Measurements from ENCODE around the gene GABRP. TPM values are rescaled to one million over a fixed set of nuclear protein-coding genes. Genes with fewer than 3 reads are reported as not detected.

GABRP gene
- total RNA-seq, 4 donors from 2014 or later = not detected

DNA sequence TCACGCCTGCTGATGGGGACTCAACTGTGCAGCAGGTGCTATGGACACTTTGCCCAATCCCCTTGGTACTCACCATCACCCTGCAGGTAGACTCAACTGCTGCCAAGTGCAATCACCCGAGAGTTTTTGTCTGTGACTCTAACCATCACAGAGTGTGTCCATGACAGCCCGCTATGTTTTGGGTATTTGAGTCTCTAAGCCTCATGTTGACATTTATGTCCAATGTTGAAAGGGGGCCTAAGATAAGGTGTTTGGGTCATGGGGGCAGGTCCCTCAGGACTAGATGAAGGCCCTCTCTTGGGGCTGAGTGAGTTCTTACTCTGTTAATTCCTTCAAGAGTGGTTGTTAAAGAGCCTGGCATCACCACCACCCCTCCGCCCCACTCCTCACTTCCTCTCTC, 44.1 kb upstream of the GABRP start:
- Histone ChIP-seq H3K27ac (no peak overlapping the region), H3K4me1 (no peaks in the 10 kb centered on the region), H3K9me3 (no peaks in the 10 kb centered on the region), H3K27me3 (peaks cover 0 to 4% (median 3%) of the 10 kb centered on the region in 3 donors), H3K36me3 (no peaks in the 10 kb centered on the region), H3K4me3 (no peak overlapping the region)
- DNase-seq (no peak), ATAC-seq (no peak)
- in situ Hi-C loops (cut with MboI; ENCODE audit: low sequenced_read_pairs in 4 of 4) = loop anchor here in 3 of 4 donors (25.0 kb wide), 1 partner anchor 598 kb away; no protein-coding TSS in a partner anchor
- intact Hi-C loops (cut with DNase I; ENCODE audit: low total_unique reads) = no loop called here
- TF ChIP-seq, protein P1, sequence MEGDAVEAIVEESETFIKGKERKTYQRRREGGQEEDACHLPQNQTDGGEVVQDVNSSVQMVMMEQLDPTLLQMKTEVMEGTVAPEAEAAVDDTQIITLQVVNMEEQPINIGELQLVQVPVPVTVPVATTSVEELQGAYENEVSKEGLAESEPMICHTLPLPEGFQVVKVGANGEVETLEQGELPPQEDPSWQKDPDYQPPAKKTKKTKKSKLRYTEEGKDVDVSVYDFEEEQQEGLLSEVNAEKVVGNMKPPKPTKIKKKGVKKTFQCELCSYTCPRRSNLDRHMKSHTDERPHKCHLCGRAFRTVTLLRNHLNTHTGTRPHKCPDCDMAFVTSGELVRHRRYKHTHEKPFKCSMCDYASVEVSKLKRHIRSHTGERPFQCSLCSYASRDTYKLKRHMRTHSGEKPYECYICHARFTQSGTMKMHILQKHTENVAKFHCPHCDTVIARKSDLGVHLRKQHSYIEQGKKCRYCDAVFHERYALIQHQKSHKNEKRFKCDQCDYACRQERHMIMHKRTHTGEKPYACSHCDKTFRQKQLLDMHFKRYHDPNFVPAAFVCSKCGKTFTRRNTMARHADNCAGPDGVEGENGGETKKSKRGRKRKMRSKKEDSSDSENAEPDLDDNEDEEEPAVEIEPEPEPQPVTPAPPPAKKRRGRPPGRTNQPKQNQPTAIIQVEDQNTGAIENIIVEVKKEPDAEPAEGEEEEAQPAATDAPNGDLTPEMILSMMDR (IDR thresholded peaks at IDR 0.05 in 4 of 5, conservative IDR thresholded peaks at IDR 0.05 in 1 of 5) = no peak
- no peak for TF ChIP-seq POLR2A (IDR thresholded peaks at IDR 0.05)

DNA sequence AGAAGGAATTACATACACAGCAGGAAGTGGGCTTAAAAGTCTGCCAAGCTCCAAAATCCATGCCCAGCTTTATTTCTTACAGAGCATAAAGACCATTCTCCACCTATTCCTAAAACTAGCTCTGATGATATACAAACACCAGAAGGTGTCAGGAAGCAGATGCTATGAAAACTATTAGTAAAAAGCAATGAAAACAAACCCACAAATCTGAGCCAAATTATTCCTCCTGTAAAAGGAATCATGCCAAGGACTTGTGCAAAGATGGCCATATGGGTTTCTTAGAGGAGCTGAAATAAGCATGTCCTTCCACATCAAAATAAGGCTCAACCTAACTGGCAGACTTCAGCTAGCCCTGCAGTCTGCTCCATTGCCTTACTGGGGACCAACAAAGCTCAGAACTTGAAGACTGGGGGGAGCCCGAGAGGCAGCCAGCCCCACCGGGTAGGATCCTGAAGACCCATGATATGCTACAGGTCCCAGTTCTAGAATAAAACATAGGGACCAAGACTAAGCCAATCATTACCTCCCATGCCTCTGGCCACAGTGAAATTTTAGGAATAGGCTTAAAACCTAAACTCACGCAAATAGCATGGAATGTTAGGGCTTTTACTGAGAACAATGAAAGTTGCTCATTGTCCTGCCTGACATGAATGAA, 42.8 kb upstream of the GABRP start:
- in situ Hi-C loops (cut with MboI; ENCODE audit: low sequenced_read_pairs in 4 of 4) = loop anchor here in 3 of 4 donors (25.0 kb wide), 1 partner anchor 597 kb away; no protein-coding TSS in a partner anchor
- H3K4me3 ChIP-seq = no peak overlapping the region

DNA sequence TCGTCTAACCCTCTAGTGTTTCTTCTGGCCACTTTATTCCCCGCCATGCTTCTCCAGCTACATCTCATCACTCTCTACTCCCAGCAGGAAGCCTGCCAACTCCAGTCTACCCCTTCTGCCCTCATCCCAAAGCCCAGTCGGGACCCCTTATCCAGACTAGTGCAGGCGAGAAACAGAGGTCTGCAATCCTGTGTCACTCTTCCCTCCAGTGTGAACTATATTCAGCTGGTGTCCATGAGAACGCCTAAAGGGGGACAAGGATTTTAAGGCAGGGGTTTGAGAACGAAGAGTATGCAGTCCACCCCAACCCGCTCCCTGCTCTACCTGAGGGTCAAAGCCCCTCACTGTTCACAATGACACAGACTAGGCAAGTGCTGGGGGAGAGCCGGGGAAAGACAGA, 41.7 kb upstream of the GABRP start:
- TF ChIP-seq, protein P1 (IDR thresholded peaks at IDR 0.05 in 4 of 5, conservative IDR thresholded peaks at IDR 0.05 in 1 of 5) = no peak
- TF ChIP-seq POLR2A (IDR thresholded peaks at IDR 0.05) = no peak
- no peaks in the 10 kb centered on the region for H3K9me3 ChIP-seq
- H3K4me1 ChIP-seq = peaks cover 4 to 11% of the 10 kb centered on the region in 2 donors
- in situ Hi-C loops (cut with MboI; ENCODE audit: low sequenced_read_pairs in 4 of 4) = loop anchor here in 3 of 4 donors (25.0 kb wide), 1 partner anchor 596 kb away; no protein-coding TSS in a partner anchor
- intact Hi-C loops (cut with DNase I; ENCODE audit: low total_unique reads) = no loop called here
- no peaks in the 10 kb centered on the region for H3K36me3 ChIP-seq
- no peak for DNase-seq
- ATAC-seq = no peak
- H3K27me3 ChIP-seq = peaks cover 0 to 4% (median 3%) of the 10 kb centered on the region in 3 donors
- H3K4me3 ChIP-seq = no peak overlapping the region
- no peak overlapping the region for H3K27ac ChIP-seq

More for the DNA sequence above, 42.8 kb upstream of the GABRP start:
- H3K9me3 ChIP-seq = no peaks in the 10 kb centered on the region
- intact Hi-C loops (cut with DNase I; ENCODE audit: low total_unique reads) = no loop called here
- DNase-seq (no peak), ATAC-seq (no peak)
- H3K27ac ChIP-seq = no peak overlapping the region
- no peak for TF ChIP-seq POLR2A (IDR thresholded peaks at IDR 0.05)
- peaks cover 4 to 8% of the 10 kb centered on the region in 2 donors for H3K4me1 ChIP-seq
- no peaks in the 10 kb centered on the region for H3K36me3 ChIP-seq
- peaks cover 0 to 4% (median 3%) of the 10 kb centered on the region in 3 donors for H3K27me3 ChIP-seq

DNA sequence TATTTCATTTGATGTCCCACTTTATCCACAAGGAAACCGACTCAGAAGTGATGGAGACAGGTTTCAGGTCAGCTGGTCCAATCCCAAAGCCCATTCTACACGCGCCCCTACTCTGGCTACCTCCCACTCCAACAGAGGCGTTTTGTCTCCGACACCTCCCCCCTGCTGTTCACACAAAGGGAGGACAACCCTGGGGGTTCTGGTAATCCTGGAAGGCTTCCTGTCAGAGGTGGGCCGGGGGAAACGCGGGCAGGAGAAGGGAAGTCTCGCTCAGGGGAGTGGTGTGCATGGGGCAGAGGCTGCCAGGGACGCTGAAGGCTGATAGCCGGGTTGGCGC, 39.7 kb upstream of the GABRP start:
- DNase-seq = no peak
- intact Hi-C loops (cut with DNase I; ENCODE audit: low total_unique reads) = loop anchor here (1.0 kb wide), 1 partner anchor 47 kb away; no protein-coding TSS in a partner anchor
- ATAC-seq = no peak
- Histone ChIP-seq H3K27ac (no peak overlapping the region), H3K4me1 (peaks cover 4 to 11% of the 10 kb centered on the region in 2 donors), H3K4me3 (no peak overlapping the region), H3K9me3 (no peaks in the 10 kb centered on the region), H3K36me3 (no peaks in the 10 kb centered on the region), H3K27me3 (peaks cover 0 to 4% (median 3%) of the 10 kb centered on the region in 3 donors)
- TF ChIP-seq POLR2A (IDR thresholded peaks at IDR 0.05) = no peak
- TF ChIP-seq, protein P1 (IDR thresholded peaks at IDR 0.05 in 4 of 5, conservative IDR thresholded peaks at IDR 0.05 in 1 of 5) = no peak
- in situ Hi-C loops (cut with MboI; ENCODE audit: low sequenced_read_pairs in 4 of 4) = loop anchor here in 3 of 4 donors (25.0 kb wide), 1 partner anchor 593 kb away; no protein-coding TSS in a partner anchor

DNA sequence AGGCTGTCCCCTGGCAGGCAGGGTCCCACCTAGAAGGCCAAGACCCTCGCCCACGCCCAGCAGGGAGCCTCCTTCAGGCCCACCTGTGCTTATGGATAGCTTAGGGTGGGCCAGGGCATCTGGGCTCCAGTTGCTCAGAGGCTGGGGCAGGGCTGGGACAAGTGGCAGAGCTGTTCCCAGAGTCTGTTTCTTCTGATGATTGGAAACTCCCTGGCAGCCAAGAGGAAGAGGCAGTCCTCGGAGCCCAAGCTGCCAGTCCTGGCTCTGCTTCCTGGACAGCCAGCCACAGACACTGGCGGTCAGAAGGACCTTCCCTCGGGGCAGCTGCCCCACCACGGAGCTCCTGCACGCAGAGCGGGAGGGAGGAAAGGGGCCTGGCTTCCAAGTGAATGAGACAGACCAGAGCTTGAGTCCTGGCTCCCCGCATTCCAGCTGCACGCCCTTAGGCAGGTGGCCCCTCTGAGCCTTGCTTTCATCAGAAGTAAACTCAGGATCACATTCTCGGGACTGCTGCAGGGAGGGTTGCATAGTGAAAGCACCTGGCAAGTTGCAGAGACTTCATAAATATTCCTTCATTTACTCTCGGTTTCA, 37.9 kb upstream of the GABRP start:
- Histone ChIP-seq H3K27me3 (peaks cover 3 to 7% (median 4%) of the 10 kb centered on the region in 3 donors), H3K4me3 (no peak overlapping the region), H3K36me3 (no peaks in the 10 kb centered on the region), H3K9me3 (no peaks in the 10 kb centered on the region), H3K4me1 (peaks cover 4 to 14% of the 10 kb centered on the region in 2 donors), H3K27ac (no peak overlapping the region)
- no peak for DNase-seq
- no peak for ATAC-seq
- in situ Hi-C loops (cut with MboI; ENCODE audit: low sequenced_read_pairs in 4 of 4) (loop anchor here in 3 of 4 donors (25.0 kb wide), 1 partner anchor 592 kb away; no protein-coding TSS in a partner anchor), intact Hi-C loops (cut with DNase I; ENCODE audit: low total_unique reads) (no loop called here)
- no peak for TF ChIP-seq POLR2A (IDR thresholded peaks at IDR 0.05)
- TF ChIP-seq, protein P1 (IDR thresholded peaks at IDR 0.05 in 4 of 5, conservative IDR thresholded peaks at IDR 0.05 in 1 of 5) = no peak

Data from gastrocnemius medialis (tissue), 4 donors.